Activated CD8-positive, alpha-beta T cell treated with anti-CD3 and anti-CD28 coated beads for 36 hours (primary cell): Measurements from ENCODE around the gene C16orf86. TPM values are rescaled to one million over a fixed set of nuclear protein-coding genes. Genes with fewer than 3 reads are reported as not detected.
"Not testable (repeated sequence)": the region's sequence is repeated elsewhere in the genome, so short reads cannot be mapped to it uniquely, and the experiment has no call there.

Source experiments
- ATAC-seq: fragments of 200-7000 bp; cut with Tn5 transposase; one replicate; pipeline ENCODE4 v1.10.0; 2021; ENCODE audit warnings: mild to moderate bottlenecking, moderate library complexity
- CTCF ChIA-PET: fragments of 350-600 bp; sonication (Branson Sonifier 250); formaldehyde crosslinking; loops from one replicate; lab custom pipeline; 2021; ENCODE audit warnings: antibody characterized with exemption; lab: Charles Lee
- POLR2A ChIA-PET: fragments of 350-600 bp; sonication (Branson Sonifier 250); formaldehyde crosslinking; loops from one replicate; lab custom pipeline; 2021; ENCODE audit warnings: antibody characterized with exemption; lab: Charles Lee
- DNase-seq: peaks from one replicate; pipeline ENCODE4 v3.0.0-alpha.2; 2020
- H3K27ac Mint-ChIP-seq: one replicate; pipeline ENCODE4 v1.8.0; 2021; ENCODE audit warnings: mild to moderate bottlenecking, mixed read lengths
- H3K27me3 Mint-ChIP-seq: one replicate; pipeline ENCODE4 v1.8.0; 2021; ENCODE audit warnings: mixed read lengths
- H3K36me3 Mint-ChIP-seq: one replicate; pipeline ENCODE4 v1.8.0; 2021; ENCODE audit warnings: low read depth, mixed read lengths
- H3K4me1 Mint-ChIP-seq: one replicate; pipeline ENCODE4 v1.8.0; 2021; ENCODE audit warnings: low read depth, mixed read lengths
- H3K4me3 Mint-ChIP-seq: one replicate; pipeline ENCODE4 v1.8.0; 2021; ENCODE audit warnings: mild to moderate bottlenecking, moderate library complexity, mixed read lengths
- H3K9me3 Mint-ChIP-seq: one replicate; pipeline ENCODE4 v1.8.0; 2021; ENCODE audit warnings: mixed read lengths
- intact Hi-C: fragments of 100-400 bp; cut with micrococcal nuclease; formaldehyde crosslinking; loops from one replicate; pipeline ENCODE4 v1.10.0; 2022
- total RNA-seq, 2 experiments: library from RNA; stranded (reverse); gene quantifications; one replicate each; pipeline ENCODE4 v1.2.3, GENCODE V29; 2021
- TF ChIP-seq, protein P1 (sequence below): fragments of 200-600 bp; IDR thresholded peaks from one replicate; pipeline ENCODE4 v1.8.0; 2022; ENCODE audit warnings: antibody characterized with exemption, mild to moderate bottlenecking

C16orf86 gene
- total RNA-seq, 2 experiments from 2014 or later, result 2.8 to 4.7 TPM

DNA sequence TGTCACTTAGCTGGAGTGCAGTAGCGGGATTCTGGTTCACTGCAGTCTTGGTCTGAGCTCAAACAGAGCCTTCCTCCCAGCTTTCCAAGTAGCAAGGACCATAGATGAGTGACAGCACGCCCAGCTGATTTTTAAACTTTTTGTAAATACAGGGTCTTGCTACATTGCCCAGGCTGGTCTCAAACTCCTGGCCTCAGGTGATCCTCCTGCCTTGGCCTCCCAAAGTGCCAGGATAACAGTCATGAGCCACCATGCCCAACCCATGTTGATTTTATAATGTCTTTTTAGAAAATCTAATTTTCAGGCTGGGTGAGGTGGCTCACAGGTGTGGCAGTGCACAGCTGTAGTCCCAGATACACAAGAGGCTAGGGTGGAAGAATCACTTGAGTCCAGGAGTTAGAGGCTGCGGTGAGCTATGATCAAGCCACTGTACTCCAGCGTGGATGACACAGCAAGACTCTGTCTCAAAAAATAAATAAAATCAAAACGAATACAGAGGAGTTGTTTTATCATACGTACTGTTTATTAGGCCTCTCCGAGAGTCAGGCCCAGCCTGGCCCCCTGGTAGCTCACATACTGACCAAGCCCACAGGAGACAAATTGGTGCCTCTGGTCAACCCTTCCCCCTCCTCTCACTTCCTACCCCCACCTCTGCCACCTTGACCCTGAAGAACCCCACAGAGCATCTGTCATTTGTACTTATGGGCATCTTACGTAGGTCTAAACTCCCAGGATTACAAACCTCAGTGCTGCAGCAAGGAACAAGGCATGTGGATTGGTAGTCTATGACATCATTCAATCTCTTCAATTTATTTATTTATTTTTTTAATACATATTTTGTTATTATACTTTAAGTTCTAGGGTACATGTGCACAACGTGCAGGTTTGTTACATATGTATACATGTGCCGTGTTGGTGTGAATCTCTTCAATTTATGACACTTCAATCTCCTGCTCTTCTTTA lies 13.6 kb downstream of the C16orf86 start:
- H3K9me3 Mint-ChIP-seq, result no peaks in the 10 kb centered on the region
- POLR2A ChIA-PET, result interaction anchor here (1.1 kb wide), 1 partner anchor 13 kb away, joined by 3 read pairs; no protein-coding TSS in a partner anchor
- intact Hi-C loops, result no loop called here

DNA sequence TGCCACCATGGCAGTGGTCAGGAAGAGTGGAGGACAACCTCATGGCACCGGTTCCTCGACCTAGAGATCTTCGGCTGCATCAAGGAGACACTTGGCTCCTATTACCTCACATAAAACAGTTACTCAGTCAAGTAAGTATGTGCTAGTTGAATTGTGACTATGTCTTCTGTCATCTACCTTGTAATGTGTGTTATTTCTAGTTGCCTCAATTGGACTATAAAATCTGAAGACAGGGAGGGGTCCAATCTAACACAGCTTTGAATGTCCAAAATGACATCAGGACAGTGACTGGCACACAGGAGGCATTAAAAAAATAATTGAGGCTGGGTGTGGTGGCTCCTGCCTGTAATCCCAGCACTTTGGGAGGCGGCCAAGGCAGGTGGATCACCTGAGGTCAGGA lies 17.2 kb downstream of the C16orf86 start:
- no peak overlapping the region for H3K27ac Mint-ChIP-seq
- H3K9me3 Mint-ChIP-seq, result no peaks in the 10 kb centered on the region
- ATAC-seq, result no peak
- ChIA-PET CTCF (interaction anchor here (2.0 kb wide), 2 partner anchors 11 to 133 kb away, joined by 7 to 10 read pairs; no protein-coding TSS in a partner anchor), POLR2A (no interaction called here)
- TF ChIP-seq, protein P1, sequence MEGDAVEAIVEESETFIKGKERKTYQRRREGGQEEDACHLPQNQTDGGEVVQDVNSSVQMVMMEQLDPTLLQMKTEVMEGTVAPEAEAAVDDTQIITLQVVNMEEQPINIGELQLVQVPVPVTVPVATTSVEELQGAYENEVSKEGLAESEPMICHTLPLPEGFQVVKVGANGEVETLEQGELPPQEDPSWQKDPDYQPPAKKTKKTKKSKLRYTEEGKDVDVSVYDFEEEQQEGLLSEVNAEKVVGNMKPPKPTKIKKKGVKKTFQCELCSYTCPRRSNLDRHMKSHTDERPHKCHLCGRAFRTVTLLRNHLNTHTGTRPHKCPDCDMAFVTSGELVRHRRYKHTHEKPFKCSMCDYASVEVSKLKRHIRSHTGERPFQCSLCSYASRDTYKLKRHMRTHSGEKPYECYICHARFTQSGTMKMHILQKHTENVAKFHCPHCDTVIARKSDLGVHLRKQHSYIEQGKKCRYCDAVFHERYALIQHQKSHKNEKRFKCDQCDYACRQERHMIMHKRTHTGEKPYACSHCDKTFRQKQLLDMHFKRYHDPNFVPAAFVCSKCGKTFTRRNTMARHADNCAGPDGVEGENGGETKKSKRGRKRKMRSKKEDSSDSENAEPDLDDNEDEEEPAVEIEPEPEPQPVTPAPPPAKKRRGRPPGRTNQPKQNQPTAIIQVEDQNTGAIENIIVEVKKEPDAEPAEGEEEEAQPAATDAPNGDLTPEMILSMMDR, result no peak
- intact Hi-C loops, result no loop called here
- DNase-seq, result no peak
- H3K36me3 Mint-ChIP-seq, result peaks cover 10% of the 10 kb centered on the region
- H3K4me1 Mint-ChIP-seq, result no peaks in the 10 kb centered on the region
- no peaks in the 10 kb centered on the region for H3K27me3 Mint-ChIP-seq
- H3K4me3 Mint-ChIP-seq, result no peak overlapping the region

More for the DNA sequence above, 13.6 kb downstream of the C16orf86 start:
- TF ChIP-seq, protein P1, result no peak
- CTCF ChIA-PET, result interaction anchor here (1.2 to 1.3 kb wide), 3 partner anchors 8 to 12 kb away, joined by 3 to 4 read pairs (median 4); no protein-coding TSS in a partner anchor
- ATAC-seq (no peak), DNase-seq (no peak)
- Mint-ChIP-seq H3K27me3 (no peaks in the 10 kb centered on the region), H3K4me1 (no peaks in the 10 kb centered on the region), H3K36me3 (peaks cover 7% of the 10 kb centered on the region), H3K4me3 (no peak overlapping the region), H3K27ac (no peak overlapping the region)

DNA sequence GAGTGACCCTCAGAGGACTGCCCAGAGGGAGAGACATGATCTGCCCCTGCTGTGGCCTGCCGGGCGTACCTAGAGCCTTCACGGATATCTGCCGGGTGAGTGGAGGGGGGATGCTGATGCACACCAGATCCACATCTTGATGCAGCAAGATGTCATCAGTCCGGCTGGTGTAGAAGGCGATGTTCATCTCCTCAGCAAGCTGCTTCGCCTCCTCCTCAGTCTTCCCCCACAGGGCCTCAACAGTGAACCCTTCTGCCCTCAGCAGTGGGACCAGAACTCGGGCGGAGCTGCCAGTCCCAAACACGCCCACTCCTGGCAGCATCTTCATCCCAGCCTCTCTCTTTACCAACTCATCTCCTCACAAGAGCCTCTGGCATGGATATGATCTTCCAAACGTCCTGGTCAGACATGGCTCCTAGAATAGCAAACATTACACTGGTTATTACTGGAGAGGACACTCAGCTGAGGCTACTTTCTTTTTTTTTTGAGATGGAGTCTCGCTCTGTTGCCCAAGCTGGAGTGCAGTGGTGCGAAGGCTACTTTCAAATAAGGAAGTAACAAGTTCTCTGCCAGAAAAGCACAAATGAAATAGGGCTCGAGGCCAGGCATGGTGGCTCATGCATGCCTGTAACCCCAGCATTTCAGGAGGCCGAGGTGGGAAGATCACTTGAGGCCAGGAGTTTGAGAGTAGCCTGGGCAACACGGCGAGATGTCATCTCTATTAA lies 18.9 kb downstream of the C16orf86 start:
- TF ChIP-seq, protein P1, result no peak
- DNase-seq (no peak), ATAC-seq (no peak)
- H3K4me1 Mint-ChIP-seq, result no peaks in the 10 kb centered on the region
- peaks cover 10% of the 10 kb centered on the region for H3K36me3 Mint-ChIP-seq
- no peaks in the 10 kb centered on the region for H3K27me3 Mint-ChIP-seq
- no peak overlapping the region for H3K4me3 Mint-ChIP-seq
- intact Hi-C loops, result no loop called here
- H3K27ac Mint-ChIP-seq, result no peak overlapping the region
- H3K9me3 Mint-ChIP-seq, result no peaks in the 10 kb centered on the region
- ChIA-PET POLR2A (interaction anchor here (0.9 kb wide), 1 partner anchor 174 kb away, joined by 3 read pairs; no protein-coding TSS in a partner anchor), CTCF (no interaction called here)

DNA sequence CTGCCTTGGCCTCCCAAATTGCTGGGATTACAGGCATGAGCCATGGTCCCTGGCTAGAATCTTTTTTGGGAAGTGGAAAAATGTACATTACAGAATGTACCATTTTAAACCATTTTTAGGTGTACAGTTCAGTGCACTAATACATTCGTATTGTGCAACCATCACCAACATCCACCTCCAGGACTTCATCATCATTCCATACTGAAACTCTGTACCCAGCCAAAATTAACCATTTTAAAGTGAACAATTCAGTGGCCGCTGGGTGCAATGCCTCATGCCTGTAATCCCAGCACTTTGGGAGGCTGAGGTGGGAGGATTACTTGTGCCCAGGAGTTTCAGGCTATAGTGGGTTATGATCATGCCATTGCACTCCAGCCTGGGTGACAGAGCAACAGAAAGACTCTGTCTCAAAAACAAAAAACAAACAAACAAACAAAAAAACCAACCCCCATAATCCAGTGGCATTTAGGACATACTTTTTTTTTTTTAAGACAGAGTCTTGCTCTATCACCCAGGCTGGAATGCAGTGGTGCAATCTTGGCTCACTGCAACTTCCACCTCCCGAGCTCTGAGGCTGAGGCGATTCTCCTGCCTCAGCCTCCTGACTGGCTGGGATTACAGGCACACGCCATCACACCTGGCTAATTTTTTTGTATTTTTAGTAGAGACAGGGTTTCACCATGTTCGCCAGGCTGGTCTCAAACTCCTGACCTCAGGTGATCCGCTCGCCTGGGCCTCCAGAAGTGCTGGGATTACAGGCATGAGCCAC lies 27.1 kb downstream of the C16orf86 start:
- intact Hi-C loops, H3K27me3 Mint-ChIP-seq, H3K36me3 Mint-ChIP-seq, H3K4me1 Mint-ChIP-seq, H3K27ac Mint-ChIP-seq, H3K9me3 Mint-ChIP-seq, DNase-seq, H3K4me3 Mint-ChIP-seq, ATAC-seq: not testable (repeated sequence)
- ChIA-PET POLR2A (interaction anchor here (0.6 kb wide), 1 partner anchor 213 kb away, joined by 3 read pairs; the partner anchor contains the start of gene ATP6V0D1), CTCF (interaction anchor here (0.9 kb wide), 1 partner anchor 50 kb away, joined by 3 read pairs; no protein-coding TSS in a partner anchor)

DNA sequence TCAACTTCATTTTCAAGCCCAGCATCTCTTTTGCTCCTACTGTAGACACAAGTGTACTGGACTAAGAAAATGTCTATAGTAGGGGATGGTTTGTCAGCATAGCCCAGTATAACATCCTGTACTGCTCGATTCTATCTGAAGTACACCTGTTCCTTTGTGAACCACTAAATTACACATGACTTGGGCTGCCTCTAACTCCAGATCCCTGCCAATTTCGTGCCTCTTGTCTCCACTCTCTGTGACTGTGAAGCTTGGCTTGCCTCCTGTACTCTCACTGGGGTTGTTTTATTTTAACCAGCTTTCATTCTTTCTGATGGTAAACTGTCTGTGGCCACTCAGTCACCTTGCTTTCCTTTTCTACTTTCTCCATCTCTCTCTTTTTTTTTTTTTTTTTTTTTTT lies 28.0 kb downstream of the C16orf86 start:
- Mint-ChIP-seq H3K9me3 (no peaks in the 10 kb centered on the region), H3K4me1 (no peaks in the 10 kb centered on the region), H3K4me3 (no peak overlapping the region), H3K36me3 (peaks cover 2% of the 10 kb centered on the region), H3K27me3 (no peaks in the 10 kb centered on the region), H3K27ac (no peak overlapping the region)
- ChIA-PET CTCF (interaction anchor here (1.4 to 2.3 kb wide), 2 partner anchors 22 to 121 kb away, joined by 3 to 10 read pairs; no protein-coding TSS in a partner anchor), POLR2A (no interaction called here)
- TF ChIP-seq, protein P1, result no peak
- ATAC-seq (no peak), DNase-seq (no peak)
- intact Hi-C loops, result no loop called here
